ENCODE results near the gene TAOK2. TPM values are rescaled to one million over a fixed set of nuclear protein-coding genes. Genes with fewer than 3 reads are reported as not detected.
"Not testable (repeated sequence)": the region's sequence is repeated elsewhere in the genome, so short reads cannot be mapped to it uniquely, and the experiment has no call there.

Gene TAOK2
- total RNA-seq, 5 donors from 2014 or later (not counting 1 experiment from before 2014, with no cell fraction given): 26.1 to 58.3 (median 55.9) TPM

DNA sequence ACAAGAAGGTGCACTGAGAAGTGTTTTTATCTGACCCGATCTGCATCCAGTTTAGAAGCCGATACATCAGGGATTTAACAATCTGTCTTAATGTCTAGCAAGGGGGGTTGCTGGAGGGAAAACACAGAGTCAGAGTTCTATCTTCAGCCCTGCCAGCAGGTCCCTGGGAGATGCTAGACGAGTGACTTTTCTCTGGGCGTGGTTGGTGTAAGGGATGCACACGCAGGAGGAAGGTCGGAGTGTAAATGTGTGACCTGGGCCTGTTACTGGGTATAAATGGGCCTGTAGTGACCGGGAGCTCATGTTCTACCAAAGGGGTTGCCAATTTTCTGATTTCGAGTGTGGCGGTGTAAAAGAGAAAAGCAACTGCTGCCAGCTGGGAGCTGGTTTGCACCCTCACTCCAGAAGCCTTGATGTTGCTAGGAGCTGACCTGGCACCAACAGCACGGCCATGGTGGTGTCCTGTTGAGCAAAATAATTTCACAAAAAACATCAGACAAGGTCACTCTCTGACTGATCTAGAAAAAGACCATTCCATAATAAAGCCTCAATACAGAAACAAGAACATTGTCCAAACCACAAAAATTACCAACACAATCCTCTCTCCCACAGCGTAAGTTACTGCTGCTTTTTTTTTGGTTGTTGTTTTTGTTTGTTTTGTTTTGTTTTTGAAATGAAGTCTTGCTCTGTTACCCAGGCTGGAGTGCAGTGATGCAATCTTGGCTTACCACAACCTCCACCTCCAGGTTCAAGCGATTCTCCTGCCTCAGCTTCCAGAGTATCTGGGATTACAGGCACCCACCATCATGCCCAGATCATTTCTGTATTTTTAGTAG lies 46.4 kb upstream of the TAOK2 start:
- Histone ChIP-seq H3K4me3 (ENCODE audit: control insufficient read depth in 1 of 2, extremely low read depth in 1 of 2, low read length in 1 of 2) (peak overlapping the region in 1 of 2 donors; percentile 87), H3K36me3 (ENCODE audit: control insufficient read depth in 2 of 2, extremely low read depth in 1 of 2, insufficient read depth in 1 of 2, low read length in 1 of 2) (peaks cover 0 to 9% of the 10 kb centered on the region in 2 donors), H3K4me1 (ENCODE audit: control insufficient read depth in 1 of 2, extremely low read depth in 1 of 2, insufficient read depth in 2 of 2, low read length in 2 of 2) (peaks cover 15 to 28% of the 10 kb centered on the region in 2 experiments), H3K27ac (ENCODE audit: low read length) (no peak overlapping the region), H3K9me3 (no peaks in the 10 kb centered on the region), H3K27me3 (replicated peaks in 1 of 2; ENCODE audit: control insufficient read depth in 2 of 2, extremely low read depth in 1 of 2, insufficient read depth in 2 of 2, low read length in 1 of 2) (no peaks in the 10 kb centered on the region)
- 94% methylated on average over 9 of the region's 12 CpGs for WGBS (ENCODE audit: insufficient coverage)
- ChIA-PET POLR2A (interaction anchor here in 1 of 2 donors (0.9 kb wide), 1 partner anchor 46 kb away, joined by 3 read pairs; no protein-coding TSS in a partner anchor), CTCF (interaction anchor here in 1 of 2 donors (0.7 to 1.1 kb wide), 2 partner anchors 34 to 35 kb away, joined by 5 to 10 read pairs; partner anchors contain the start of gene TMEM219)
- ATAC-seq (replicated peaks in 1 of 4) (no peak), DNase-seq (peak in 1 of 35 experiments; percentile 14)
- Mint-ChIP-seq H3K4me1 (peaks cover 31 to 41% (median 34%) of the 10 kb centered on the region in 3 donors), H3K4me3 (peak overlapping the region; percentile 87 to 91 (median 90)), H3K27ac (peak overlapping the region; percentile 43 to 97), H3K27me3 (no peaks in the 10 kb centered on the region), H3K36me3 (peaks cover 6% of the 10 kb centered on the region), H3K9me3 (no peaks in the 10 kb centered on the region)

DNA sequence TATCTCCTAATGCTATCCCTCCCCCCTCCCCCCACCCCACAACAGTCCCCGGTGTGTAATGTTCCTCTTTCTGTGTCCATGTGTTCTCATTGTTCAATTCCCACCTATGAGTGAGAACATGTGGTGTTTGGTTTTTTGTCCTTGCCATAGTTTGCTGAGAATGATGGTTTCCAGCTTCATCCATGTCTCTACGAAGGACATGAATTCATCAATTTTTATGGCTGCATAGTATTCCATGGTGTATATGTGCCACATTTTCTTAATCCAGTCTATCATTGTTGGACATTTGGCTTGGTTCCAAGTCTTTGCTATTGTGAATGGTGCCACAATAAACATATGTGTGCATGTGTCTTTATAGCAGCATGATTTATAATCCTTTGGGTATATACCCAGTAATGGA lies 41.9 kb upstream of the TAOK2 start:
- H3K27me3 ChIP-seq (replicated peaks in 1 of 2; ENCODE audit: control insufficient read depth in 2 of 2, extremely low read depth in 1 of 2, insufficient read depth in 2 of 2, low read length in 1 of 2); POLR2A ChIA-PET; H3K4me1 ChIP-seq (ENCODE audit: control insufficient read depth in 1 of 2, extremely low read depth in 1 of 2, insufficient read depth in 2 of 2, low read length in 2 of 2); H3K4me3 Mint-ChIP-seq; H3K27ac ChIP-seq (ENCODE audit: low read length); ATAC-seq (replicated peaks in 1 of 4); H3K27ac Mint-ChIP-seq; H3K9me3 Mint-ChIP-seq; CTCF ChIA-PET; DNase-seq; H3K4me3 ChIP-seq (ENCODE audit: control insufficient read depth in 1 of 2, extremely low read depth in 1 of 2, low read length in 1 of 2); H3K36me3 Mint-ChIP-seq; H3K36me3 ChIP-seq (ENCODE audit: control insufficient read depth in 2 of 2, extremely low read depth in 1 of 2, insufficient read depth in 1 of 2, low read length in 1 of 2); H3K9me3 ChIP-seq: not testable (repeated sequence)
- H3K27me3 Mint-ChIP-seq: peaks cover 0 to 11% of the 10 kb centered on the region in 2 donors
- H3K4me1 Mint-ChIP-seq: peaks cover 5 to 13% (median 10%) of the 10 kb centered on the region in 3 donors
- no CpG with 5 or more reads among the region's 2 CpGs for WGBS (ENCODE audit: insufficient coverage)

DNA sequence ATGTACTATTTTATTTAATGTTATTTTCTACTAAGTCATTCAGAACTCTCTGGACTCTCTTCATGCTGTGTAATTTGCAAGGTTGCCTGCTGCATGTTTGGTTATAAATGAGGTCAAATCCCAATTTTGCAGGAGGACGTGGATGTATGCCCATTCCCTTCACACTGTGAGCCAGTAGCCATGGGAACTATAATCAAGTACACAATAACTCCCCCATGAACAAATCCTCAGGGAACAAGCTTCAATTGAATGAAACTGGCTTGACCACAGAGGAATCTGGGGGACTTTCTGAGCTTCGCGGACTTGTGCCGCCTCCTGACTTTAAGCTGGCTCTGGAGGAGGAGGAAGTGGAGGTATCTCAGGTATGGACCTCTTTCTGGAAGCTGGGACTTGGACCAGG lies 33.0 kb upstream of the TAOK2 start:
- Histone ChIP-seq H3K9me3 (no peaks in the 10 kb centered on the region), H3K27ac (ENCODE audit: low read length) (no peak overlapping the region), H3K27me3 (replicated peaks in 1 of 2; ENCODE audit: control insufficient read depth in 2 of 2, extremely low read depth in 1 of 2, insufficient read depth in 2 of 2, low read length in 1 of 2) (peaks cover 0 to 13% of the 10 kb centered on the region in 2 experiments), H3K4me3 (ENCODE audit: control insufficient read depth in 1 of 2, extremely low read depth in 1 of 2, low read length in 1 of 2) (no peak overlapping the region), H3K36me3 (ENCODE audit: control insufficient read depth in 2 of 2, extremely low read depth in 1 of 2, insufficient read depth in 1 of 2, low read length in 1 of 2) (no peaks in the 10 kb centered on the region), H3K4me1 (ENCODE audit: control insufficient read depth in 1 of 2, extremely low read depth in 1 of 2, insufficient read depth in 2 of 2, low read length in 2 of 2) (no peaks in the 10 kb centered on the region)
- ChIA-PET POLR2A (no interaction called here), CTCF (no interaction called here)
- Mint-ChIP-seq H3K9me3 (no peaks in the 10 kb centered on the region), H3K27me3 (peaks cover 0 to 14% of the 10 kb centered on the region in 2 donors), H3K36me3 (no peaks in the 10 kb centered on the region), H3K4me1 (peaks cover 2 to 12% (median 7%) of the 10 kb centered on the region in 3 donors), H3K27ac (no peak overlapping the region), H3K4me3 (no peak overlapping the region)
- 82% methylated on average over 4 of the region's 4 CpGs for WGBS (ENCODE audit: insufficient coverage)
- ATAC-seq (replicated peaks in 1 of 4) (no peak), DNase-seq (no peak)

DNA sequence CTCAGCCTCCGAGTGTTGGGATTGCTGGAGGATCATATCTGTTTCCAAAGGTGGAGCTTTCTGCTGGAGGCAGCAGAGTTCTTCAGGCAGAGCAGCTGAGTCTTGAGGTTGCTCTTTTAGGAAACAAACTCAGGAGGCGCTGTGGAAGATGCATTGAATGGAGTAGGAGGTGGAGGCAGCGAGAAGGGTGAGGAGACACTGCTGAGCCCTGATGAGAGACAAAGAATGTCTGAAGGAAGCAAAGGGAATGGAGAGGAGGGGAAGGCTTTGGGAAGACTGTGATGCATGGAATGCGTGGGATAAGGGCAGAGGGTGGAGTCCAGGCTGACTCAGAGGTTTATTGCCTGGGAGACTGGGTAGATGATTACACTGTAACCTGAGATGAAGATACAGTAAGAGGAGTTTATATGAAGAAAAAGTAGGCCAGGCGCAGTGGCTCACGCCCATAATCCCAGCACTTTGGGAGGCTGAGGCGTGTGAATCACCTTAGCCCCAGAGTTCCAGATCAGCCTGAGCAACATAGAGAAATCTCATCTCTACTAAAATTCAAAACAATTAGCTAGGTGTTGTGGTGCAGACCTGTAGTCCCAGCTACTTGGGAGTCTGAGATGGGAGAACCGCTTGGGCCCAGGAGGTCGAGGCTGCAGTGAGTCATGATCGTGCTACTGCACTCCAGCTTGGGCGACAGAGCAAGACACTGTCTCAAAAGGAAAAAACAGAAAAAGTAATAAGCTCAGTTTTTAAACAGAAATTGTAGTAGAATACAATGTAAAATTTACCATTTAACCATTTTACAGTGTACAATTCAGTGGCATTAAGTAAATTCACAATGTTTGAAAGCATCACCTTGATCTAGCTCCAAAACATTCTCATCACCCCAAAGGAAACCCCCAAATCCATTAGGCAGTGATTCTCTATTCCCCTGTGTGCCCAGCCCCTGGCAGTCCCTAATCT lies 29.5 kb upstream of the TAOK2 start:
- Mint-ChIP-seq H3K4me1 (peaks cover 2 to 12% (median 7%) of the 10 kb centered on the region in 3 donors), H3K27ac (peak overlapping the region in 1 of 2 donors; percentile 16), H3K4me3 (no peak overlapping the region), H3K9me3 (no peaks in the 10 kb centered on the region), H3K27me3 (peaks cover 0 to 9% of the 10 kb centered on the region in 2 donors), H3K36me3 (no peaks in the 10 kb centered on the region)
- POLR2A ChIA-PET: no interaction called here
- CTCF ChIA-PET: no interaction called here
- H3K36me3 ChIP-seq (ENCODE audit: control insufficient read depth in 2 of 2, extremely low read depth in 1 of 2, insufficient read depth in 1 of 2, low read length in 1 of 2): no peaks in the 10 kb centered on the region
- H3K9me3 ChIP-seq: no peaks in the 10 kb centered on the region
- H3K27ac ChIP-seq (ENCODE audit: low read length): no peak overlapping the region
- H3K27me3 ChIP-seq (replicated peaks in 1 of 2; ENCODE audit: control insufficient read depth in 2 of 2, extremely low read depth in 1 of 2, insufficient read depth in 2 of 2, low read length in 1 of 2): peaks cover 0 to 13% of the 10 kb centered on the region in 2 experiments
- no peaks in the 10 kb centered on the region for H3K4me1 ChIP-seq (ENCODE audit: control insufficient read depth in 1 of 2, extremely low read depth in 1 of 2, insufficient read depth in 2 of 2, low read length in 2 of 2)
- ATAC-seq (replicated peaks in 1 of 4): no peak
- DNase-seq: no peak
- H3K4me3 ChIP-seq (ENCODE audit: control insufficient read depth in 1 of 2, extremely low read depth in 1 of 2, low read length in 1 of 2): no peak overlapping the region
- 90% methylated on average over 6 of the region's 11 CpGs for WGBS (ENCODE audit: insufficient coverage)

DNA sequence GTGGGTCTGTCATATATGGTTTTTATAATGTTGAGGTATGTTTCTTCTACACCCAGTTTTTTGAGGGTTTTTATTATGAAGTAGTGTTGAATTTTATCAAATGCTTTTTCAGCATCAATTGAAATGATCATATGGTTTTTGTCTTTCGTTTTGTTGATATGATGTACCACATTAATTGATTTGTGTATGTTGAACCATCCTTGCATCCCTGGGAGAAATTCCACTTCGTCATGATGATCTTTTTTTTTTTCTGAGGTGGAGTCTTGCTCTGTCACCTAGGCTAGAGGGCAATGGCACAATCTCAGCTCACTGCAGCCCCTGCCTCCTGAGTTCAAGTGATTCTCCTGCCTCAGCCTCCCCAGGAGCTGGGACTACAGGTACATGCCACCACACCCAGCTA lies 25.8 kb upstream of the TAOK2 start:
- peaks cover 0 to 9% (median 3%) of the 10 kb centered on the region in 3 donors for H3K4me1 Mint-ChIP-seq
- WGBS (ENCODE audit: insufficient coverage): 40% methylated on average over 1 of the region's 2 CpGs
- POLR2A ChIA-PET: no interaction called here

DNA sequence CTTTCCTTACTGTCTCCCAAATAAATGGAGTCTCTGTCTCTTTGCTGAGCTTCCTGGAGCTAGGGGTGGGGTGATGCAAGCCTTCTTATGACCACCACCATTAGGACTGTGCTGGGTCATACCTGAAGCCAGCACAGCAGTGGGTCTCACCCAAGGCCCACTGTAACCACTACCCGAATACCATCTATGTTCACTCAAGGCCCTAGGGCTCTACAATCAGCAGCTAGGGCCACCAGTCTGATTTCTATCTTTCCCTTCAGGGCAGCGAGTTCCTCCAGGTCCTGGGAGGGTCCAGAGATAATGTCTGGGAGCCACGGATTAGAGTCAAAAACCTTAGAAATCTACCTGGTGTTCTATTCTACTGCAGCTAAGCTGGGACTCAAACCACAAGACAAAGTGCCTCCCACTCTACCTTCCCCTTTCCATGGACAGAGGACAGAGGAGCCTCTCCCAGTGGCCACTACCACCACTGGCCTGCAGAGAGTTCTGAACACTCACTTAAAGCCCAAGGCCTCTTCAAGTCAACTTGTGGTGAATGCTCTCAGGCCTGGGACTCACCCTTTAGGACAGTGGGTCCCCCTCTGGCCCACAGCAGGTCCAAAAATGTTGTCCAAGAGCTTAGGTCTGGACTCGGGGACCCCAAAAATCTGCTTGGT lies 22.7 kb upstream of the TAOK2 start:
- no peaks in the 10 kb centered on the region for H3K9me3 ChIP-seq
- DNase-seq (no peak), ATAC-seq (replicated peaks in 1 of 4) (no peak)
- WGBS (ENCODE audit: insufficient coverage): 100% methylated on average over 2 of the region's 4 CpGs
- H3K27ac Mint-ChIP-seq: no peak overlapping the region
- no peak overlapping the region for H3K27ac ChIP-seq (ENCODE audit: low read length)
- peaks cover 0 to 3% of the 10 kb centered on the region in 2 donors for H3K27me3 Mint-ChIP-seq
- ChIA-PET CTCF (no interaction called here), POLR2A (no interaction called here)
- H3K4me3 Mint-ChIP-seq: no peak overlapping the region
- no peaks in the 10 kb centered on the region for H3K4me1 ChIP-seq (ENCODE audit: control insufficient read depth in 1 of 2, extremely low read depth in 1 of 2, insufficient read depth in 2 of 2, low read length in 2 of 2)
- no peaks in the 10 kb centered on the region for H3K36me3 ChIP-seq (ENCODE audit: control insufficient read depth in 2 of 2, extremely low read depth in 1 of 2, insufficient read depth in 1 of 2, low read length in 1 of 2)
- H3K27me3 ChIP-seq (replicated peaks in 1 of 2; ENCODE audit: control insufficient read depth in 2 of 2, extremely low read depth in 1 of 2, insufficient read depth in 2 of 2, low read length in 1 of 2): peaks cover 0 to 15% of the 10 kb centered on the region in 2 experiments
- no peaks in the 10 kb centered on the region for H3K36me3 Mint-ChIP-seq
- no peaks in the 10 kb centered on the region for H3K4me1 Mint-ChIP-seq
- H3K4me3 ChIP-seq (ENCODE audit: control insufficient read depth in 1 of 2, extremely low read depth in 1 of 2, low read length in 1 of 2): no peak overlapping the region
- peaks cover 0 to 11% (median 2%) of the 10 kb centered on the region in 3 donors for H3K9me3 Mint-ChIP-seq

More for the DNA sequence above, 25.8 kb upstream of the TAOK2 start:
- H3K27me3 Mint-ChIP-seq: no peaks in the 10 kb centered on the region
- CTCF ChIA-PET: interaction anchor here (0.6 to 0.8 kb wide), 3 partner anchors 13 to 668 kb away, joined by 3 to 11 read pairs (median 4); no protein-coding TSS in a partner anchor
- H3K4me3 Mint-ChIP-seq: no peak overlapping the region
- DNase-seq (no peak), ATAC-seq (replicated peaks in 1 of 4) (no peak)
- H3K9me3 Mint-ChIP-seq: peaks cover 0 to 11% (median 2%) of the 10 kb centered on the region in 3 donors
- peaks cover 0 to 11% of the 10 kb centered on the region in 2 experiments for H3K27me3 ChIP-seq (replicated peaks in 1 of 2; ENCODE audit: control insufficient read depth in 2 of 2, extremely low read depth in 1 of 2, insufficient read depth in 2 of 2, low read length in 1 of 2)
- no peaks in the 10 kb centered on the region for H3K36me3 ChIP-seq (ENCODE audit: control insufficient read depth in 2 of 2, extremely low read depth in 1 of 2, insufficient read depth in 1 of 2, low read length in 1 of 2)
- no peak overlapping the region for H3K27ac ChIP-seq (ENCODE audit: low read length)
- H3K4me1 ChIP-seq (ENCODE audit: control insufficient read depth in 1 of 2, extremely low read depth in 1 of 2, insufficient read depth in 2 of 2, low read length in 2 of 2): no peaks in the 10 kb centered on the region
- no peak overlapping the region for H3K4me3 ChIP-seq (ENCODE audit: control insufficient read depth in 1 of 2, extremely low read depth in 1 of 2, low read length in 1 of 2)
- no peaks in the 10 kb centered on the region for H3K9me3 ChIP-seq
- no peak overlapping the region for H3K27ac Mint-ChIP-seq
- H3K36me3 Mint-ChIP-seq: no peaks in the 10 kb centered on the region
